ENCODE results near the gene CCN6.
"Not testable (repeated sequence)": the region's sequence is repeated elsewhere in the genome, so short reads cannot be mapped to it uniquely, and the experiment has no call there.

GRCh38 chr6:112051251-112051740 is 2.6 kb upstream of the CCN6 start:
- TF ChIP-seq, protein P1, sequence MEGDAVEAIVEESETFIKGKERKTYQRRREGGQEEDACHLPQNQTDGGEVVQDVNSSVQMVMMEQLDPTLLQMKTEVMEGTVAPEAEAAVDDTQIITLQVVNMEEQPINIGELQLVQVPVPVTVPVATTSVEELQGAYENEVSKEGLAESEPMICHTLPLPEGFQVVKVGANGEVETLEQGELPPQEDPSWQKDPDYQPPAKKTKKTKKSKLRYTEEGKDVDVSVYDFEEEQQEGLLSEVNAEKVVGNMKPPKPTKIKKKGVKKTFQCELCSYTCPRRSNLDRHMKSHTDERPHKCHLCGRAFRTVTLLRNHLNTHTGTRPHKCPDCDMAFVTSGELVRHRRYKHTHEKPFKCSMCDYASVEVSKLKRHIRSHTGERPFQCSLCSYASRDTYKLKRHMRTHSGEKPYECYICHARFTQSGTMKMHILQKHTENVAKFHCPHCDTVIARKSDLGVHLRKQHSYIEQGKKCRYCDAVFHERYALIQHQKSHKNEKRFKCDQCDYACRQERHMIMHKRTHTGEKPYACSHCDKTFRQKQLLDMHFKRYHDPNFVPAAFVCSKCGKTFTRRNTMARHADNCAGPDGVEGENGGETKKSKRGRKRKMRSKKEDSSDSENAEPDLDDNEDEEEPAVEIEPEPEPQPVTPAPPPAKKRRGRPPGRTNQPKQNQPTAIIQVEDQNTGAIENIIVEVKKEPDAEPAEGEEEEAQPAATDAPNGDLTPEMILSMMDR (IDR thresholded peaks at IDR 0.05), result not testable (repeated sequence)
- TF ChIP-seq POLR2A (IDR thresholded peaks at IDR 0.05), result not testable (repeated sequence)
